SHP77 treated with DMSO at 0.1 percent for 48 hours (cell line): Measurements from ENCODE around the gene LONRF3.
A peak's percentile ranks its signal among the peaks of the same experiment; 100 is the strongest.
"Not testable (repeated sequence)": the region's sequence is repeated elsewhere in the genome, so short reads cannot be mapped to it uniquely, and the experiment has no call there.

ENCODE experiments used
- DNase-seq: peaks from one replicate; lab custom pipeline; 2025; lab: John Stamatoyannopoulos, UW

Gene LONRF3

GRCh38 chrX:118988911-118989310 is 14.5 kb downstream of the LONRF3 start:
- DNase-seq = no peak

GRCh38 chrX:118989886-118990285 is 15.5 kb downstream of the LONRF3 start:
- no peak for DNase-seq

- DNase-seq = no peak
These were observed 16.3 kb downstream of the LONRF3 start for GRCh38 chrX:118990512-118991227.

- not testable (repeated sequence) for DNase-seq
These were observed 18.2 kb downstream of the LONRF3 start for GRCh38 chrX:118992441-118993121.

GRCh38 chrX:119003462-119003861 is 29.0 kb downstream of the LONRF3 start:
- no peak for DNase-seq

- DNase-seq = peak; percentile 0
These were observed 30.6 kb downstream of the LONRF3 start for GRCh38 chrX:119004920-119005524.

- no peak for DNase-seq
These were observed 32.9 kb downstream of the LONRF3 start for GRCh38 chrX:119007189-119007770.

- DNase-seq = no peak
These were observed 33.8 kb downstream of the LONRF3 start for GRCh38 chrX:119008110-119008744.

GRCh38 chrX:119009071-119009470 is 34.7 kb downstream of the LONRF3 start:
- no peak for DNase-seq

GRCh38 chrX:119010491-119010890 is 36.1 kb downstream of the LONRF3 start:
- no peak for DNase-seq

- no peak for DNase-seq
These were observed 38.7 kb downstream of the LONRF3 start for GRCh38 chrX:119013164-119013563.

GRCh38 chrX:119015407-119016237 is 41.2 kb downstream of the LONRF3 start:
- DNase-seq = no peak

- DNase-seq = no peak
These were observed 42.7 kb downstream of the LONRF3 start for GRCh38 chrX:119017077-119017476.

- DNase-seq = no peak
These were observed 51.5 kb downstream of the LONRF3 start for GRCh38 chrX:119025900-119026299.

- DNase-seq = not testable (repeated sequence)
These were observed 51.9 kb downstream of the LONRF3 start for GRCh38 chrX:119026344-119026743.

GRCh38 chrX:119027960-119028732 is 53.7 kb downstream of the LONRF3 start:
- not testable (repeated sequence) for DNase-seq

GRCh38 chrX:119028733-119029330 is 54.4 kb downstream of the LONRF3 start:
- DNase-seq = no peak

GRCh38 chrX:119029656-119030055 is 55.2 kb downstream of the LONRF3 start:
- DNase-seq = not testable (repeated sequence)

- no peak for DNase-seq
These were observed 56.6 kb downstream of the LONRF3 start for GRCh38 chrX:119030990-119031389.
